ENCODE results near the gene ANKLE1. TPM values are rescaled to one million over a fixed set of nuclear protein-coding genes. Genes with fewer than 3 reads are reported as not detected.
A peak's percentile ranks its signal among the peaks of the same experiment; 100 is the strongest.

Gene ANKLE1
- total RNA-seq, 3 donors from 2014 or later: 0.23 to 1.9 (median 0.80) TPM

DNA sequence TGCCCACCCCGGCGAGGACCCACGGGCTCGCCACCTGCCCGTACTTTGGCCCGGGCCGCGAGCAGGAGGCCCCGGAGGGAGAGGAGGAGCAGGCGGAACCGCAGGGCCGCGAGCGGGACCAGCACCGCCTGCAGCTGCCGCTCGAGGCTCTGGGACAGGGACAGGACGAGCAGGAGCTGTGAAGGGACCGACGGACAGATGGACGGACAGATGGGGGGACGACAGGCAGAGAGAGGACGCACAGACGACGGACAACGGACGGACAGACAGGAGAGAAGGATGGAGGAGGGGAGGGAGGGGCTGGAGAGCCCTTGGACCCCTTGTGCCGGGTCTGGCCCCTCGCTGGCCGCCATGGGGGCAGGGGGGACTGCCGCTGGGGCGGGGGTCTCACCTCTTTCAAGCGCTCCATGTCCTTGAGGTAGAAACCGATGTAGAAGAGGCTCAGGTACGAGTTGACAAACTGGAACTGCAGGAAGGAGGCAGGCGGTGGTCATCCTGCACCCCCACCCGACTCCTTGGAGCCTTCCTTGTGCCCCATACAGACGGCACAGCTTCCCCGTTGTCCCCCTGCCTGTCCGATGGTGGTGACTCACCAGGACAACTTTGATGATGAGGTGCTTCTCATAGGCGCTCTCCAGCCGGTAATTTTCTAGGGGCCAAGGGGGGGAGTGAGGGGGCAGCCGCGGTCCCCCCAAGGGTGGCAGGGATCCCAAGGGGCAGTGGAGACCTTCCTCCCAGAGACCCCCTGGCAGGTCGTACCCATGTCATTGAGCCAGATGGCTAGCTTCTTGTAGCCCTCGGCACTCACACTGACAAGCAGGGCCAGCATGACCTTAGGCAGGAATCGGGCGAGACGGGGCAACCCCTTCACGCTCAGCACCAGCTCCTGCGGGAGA, 47.9 kb downstream of the ANKLE1 start:
- intact Hi-C loops (cut with DNase I, micrococcal nuclease): no loop called here
- Histone ChIP-seq H3K4me1 (ENCODE audit: low read depth) (peaks cover 22% of the 10 kb centered on the region), H3K4me3 (no peak overlapping the region), H3K9me3 (no peaks in the 10 kb centered on the region), H3K36me3 (ENCODE audit: low read depth) (no peaks in the 10 kb centered on the region)
- TF ChIP-seq, protein P1, sequence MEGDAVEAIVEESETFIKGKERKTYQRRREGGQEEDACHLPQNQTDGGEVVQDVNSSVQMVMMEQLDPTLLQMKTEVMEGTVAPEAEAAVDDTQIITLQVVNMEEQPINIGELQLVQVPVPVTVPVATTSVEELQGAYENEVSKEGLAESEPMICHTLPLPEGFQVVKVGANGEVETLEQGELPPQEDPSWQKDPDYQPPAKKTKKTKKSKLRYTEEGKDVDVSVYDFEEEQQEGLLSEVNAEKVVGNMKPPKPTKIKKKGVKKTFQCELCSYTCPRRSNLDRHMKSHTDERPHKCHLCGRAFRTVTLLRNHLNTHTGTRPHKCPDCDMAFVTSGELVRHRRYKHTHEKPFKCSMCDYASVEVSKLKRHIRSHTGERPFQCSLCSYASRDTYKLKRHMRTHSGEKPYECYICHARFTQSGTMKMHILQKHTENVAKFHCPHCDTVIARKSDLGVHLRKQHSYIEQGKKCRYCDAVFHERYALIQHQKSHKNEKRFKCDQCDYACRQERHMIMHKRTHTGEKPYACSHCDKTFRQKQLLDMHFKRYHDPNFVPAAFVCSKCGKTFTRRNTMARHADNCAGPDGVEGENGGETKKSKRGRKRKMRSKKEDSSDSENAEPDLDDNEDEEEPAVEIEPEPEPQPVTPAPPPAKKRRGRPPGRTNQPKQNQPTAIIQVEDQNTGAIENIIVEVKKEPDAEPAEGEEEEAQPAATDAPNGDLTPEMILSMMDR (IDR thresholded peaks at IDR 0.05): no peak
- DNase-seq (peak in 1 of 3 donors; percentile 53), ATAC-seq (no peak)

- no peaks in the 10 kb centered on the region for H3K36me3 ChIP-seq (ENCODE audit: low read depth)
- no peak overlapping the region for H3K4me3 ChIP-seq
- no peak for ATAC-seq
- H3K4me1 ChIP-seq (ENCODE audit: low read depth): peaks cover 28% of the 10 kb centered on the region
- H3K9me3 ChIP-seq: no peaks in the 10 kb centered on the region
- DNase-seq: peak in 1 of 3 donors; percentile 51
- TF ChIP-seq, protein P1 (IDR thresholded peaks at IDR 0.05): no peak
- intact Hi-C loops (cut with DNase I, micrococcal nuclease): no loop called here
Measured at GRCh38 chr19:17330262-17331044, 48.8 kb downstream of the ANKLE1 start.

DNA sequence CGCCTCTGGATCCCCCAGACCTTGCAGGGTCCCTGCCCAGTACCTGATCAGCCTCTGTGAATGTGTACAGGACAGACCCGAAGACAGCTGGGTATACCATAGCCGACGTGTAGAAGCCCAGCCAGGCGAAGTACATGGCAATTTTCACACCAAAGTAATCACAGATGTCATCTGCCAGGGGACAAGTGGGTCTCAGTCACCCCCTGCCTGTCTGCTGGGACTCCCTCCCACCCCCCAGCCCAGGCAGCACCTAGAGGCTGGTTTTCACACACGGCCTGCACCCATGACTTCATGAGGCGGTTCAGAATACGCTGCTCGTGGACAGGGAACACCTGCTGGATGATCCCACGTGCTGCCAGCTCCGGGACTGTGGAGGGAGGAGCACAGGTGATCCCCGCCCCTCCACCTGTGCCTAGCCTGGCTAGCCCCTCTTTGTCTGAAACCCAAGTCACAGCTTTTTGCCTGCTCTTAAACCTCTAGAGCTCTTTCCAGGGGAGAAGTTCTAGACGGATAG, 49.4 kb downstream of the ANKLE1 start:
- no peak overlapping the region for H3K4me3 ChIP-seq
- no peaks in the 10 kb centered on the region for H3K36me3 ChIP-seq (ENCODE audit: low read depth)
- H3K4me1 ChIP-seq (ENCODE audit: low read depth): peaks cover 30% of the 10 kb centered on the region
- TF ChIP-seq, protein P1 (IDR thresholded peaks at IDR 0.05): no peak
- DNase-seq (peak in 1 of 3 donors; percentile 50), ATAC-seq (no peak)
- intact Hi-C loops (cut with DNase I, micrococcal nuclease): no loop called here
- no peaks in the 10 kb centered on the region for H3K9me3 ChIP-seq

DNA sequence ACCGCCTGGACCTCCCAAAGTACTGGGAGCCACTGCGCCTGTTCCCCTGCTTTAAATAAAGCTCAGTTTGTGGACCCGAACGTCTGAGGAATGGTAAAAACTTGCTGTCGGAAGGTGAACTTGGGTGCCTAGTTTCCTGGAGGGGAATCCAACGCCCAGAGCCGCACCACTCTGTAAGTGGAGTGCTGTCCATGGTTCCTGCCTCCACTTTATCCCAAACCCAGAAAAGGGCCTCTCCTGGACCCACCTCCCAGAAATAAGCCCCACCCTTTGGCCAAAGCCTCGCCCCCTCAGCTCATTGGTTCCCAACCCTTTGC, 50.6 kb downstream of the ANKLE1 start:
- no peaks in the 10 kb centered on the region for H3K9me3 ChIP-seq

More for the DNA sequence above, 50.6 kb downstream of the ANKLE1 start:
- ATAC-seq (no peak), DNase-seq (no peak)
- intact Hi-C loops (cut with DNase I, micrococcal nuclease): no loop called here
- no peaks in the 10 kb centered on the region for H3K36me3 ChIP-seq (ENCODE audit: low read depth)
- TF ChIP-seq, protein P1 (IDR thresholded peaks at IDR 0.05): no peak
- peaks cover 31% of the 10 kb centered on the region for H3K4me1 ChIP-seq (ENCODE audit: low read depth)
- no peak overlapping the region for H3K4me3 ChIP-seq

Measured in mucosa of descending colon (tissue), 3 donors.